MCF 10A (cell line): Measurements from ENCODE around the gene RBM15B. TPM values are rescaled to one million over a fixed set of nuclear protein-coding genes. Genes with fewer than 3 reads are reported as not detected.

Experiments
- BruUV-seq: library from RNA; stranded (reverse); fragments of 400-500 nt; replicated peaks from 2 replicates; lab custom pipeline; 2021; lab: Mats Ljungman, UMichigan
- CTCF ChIA-PET: fragments of 300-600 bp; sonication (Branson Sonifier 250); formaldehyde crosslinking; extraction: SDS; loops from one replicate; lab custom pipeline; 2021; ENCODE audit warnings: antibody characterized with exemption, inconsistent platforms; lab: Yijun Ruan, JAX
- POLR2A ChIA-PET: fragments of 300-600, 350-650 bp; sonication (Branson Sonifier 250); formaldehyde crosslinking; extraction: SDS; loops from one replicate; lab custom pipeline; 2020; ENCODE audit warnings: antibody characterized with exemption, inconsistent platforms; lab: Yijun Ruan, JAX
- DNase-seq: peaks from one replicate; pipeline ENCODE4 v3.0.0-alpha.2; 2018; ENCODE audit not compliant: unreplicated experiment
- H3K27ac Mint-ChIP-seq: one replicate; pipeline ENCODE4 v1.8.0; 2022; ENCODE audit warnings: mild to moderate bottlenecking, low read depth, mixed read lengths; ENCODE audit not compliant: unreplicated experiment
- H3K27me3 Mint-ChIP-seq: one replicate; pipeline ENCODE4 v1.8.0; 2022; ENCODE audit warnings: mixed read lengths; ENCODE audit not compliant: insufficient read depth, unreplicated experiment
- H3K36me3 Mint-ChIP-seq: one replicate; pipeline ENCODE4 v1.8.0; 2022; ENCODE audit warnings: mild to moderate bottlenecking, moderate library complexity, mixed read lengths; ENCODE audit not compliant: insufficient read depth, unreplicated experiment
- H3K4me1 Mint-ChIP-seq: one replicate; pipeline ENCODE4 v1.8.0; 2022; ENCODE audit warnings: mixed read lengths; ENCODE audit not compliant: insufficient read depth, unreplicated experiment
- H3K4me3 Mint-ChIP-seq: one replicate; pipeline ENCODE4 v1.8.0; 2022; ENCODE audit warnings: mild to moderate bottlenecking, moderate library complexity, mixed read lengths; ENCODE audit not compliant: unreplicated experiment
- H3K9me3 Mint-ChIP-seq: one replicate; pipeline ENCODE4 v1.8.0; 2022; ENCODE audit warnings: mixed read lengths; ENCODE audit not compliant: unreplicated experiment
- CTCF ChIP-seq: fragments of 200-600 bp; IDR thresholded peaks from one replicate; pipeline ENCODE4 v1.8.0; 2022; ENCODE audit warnings: antibody characterized with exemption, mild to moderate bottlenecking; ENCODE audit not compliant: unreplicated experiment
- intact Hi-C: fragments of 100-400 bp; cut with micrococcal nuclease; formaldehyde crosslinking; loops from 2 replicates; pipeline ENCODE4 v1.14.1; 2022
- total RNA-seq: library from RNA; stranded (reverse); gene quantifications from 2 replicates; pipeline ENCODE4 v1.2.3, GENCODE V29; 2022

RBM15B gene
- total RNA-seq, 1 experiment from 2014 or later, result 33.6 TPM

- ChIA-PET POLR2A (no interaction called here), CTCF (interaction anchor here (1.0 to 14.1 kb wide), 7 partner anchors 9 to 763 kb away, joined by 3 to 170 read pairs (median 7); no protein-coding TSS in a partner anchor)
- BruUV-seq, result no TSS peak
- H3K4me3 Mint-ChIP-seq, result no peak overlapping the region
- no peaks in the 10 kb centered on the region for H3K27me3 Mint-ChIP-seq
- no peak for DNase-seq
- no peak for TF ChIP-seq CTCF
- H3K9me3 Mint-ChIP-seq, result no peaks in the 10 kb centered on the region
- intact Hi-C loops, result no loop called here
- H3K4me1 Mint-ChIP-seq, result no peaks in the 10 kb centered on the region
- no peak overlapping the region for H3K27ac Mint-ChIP-seq
- no peaks in the 10 kb centered on the region for H3K36me3 Mint-ChIP-seq
Observed at GRCh38 chr3:51378065-51378464, 13.0 kb upstream of the RBM15B start.

GRCh38 chr3:51378726-51379125, 12.4 kb upstream of the RBM15B start:
- intact Hi-C loops, result no loop called here
- H3K4me1 Mint-ChIP-seq, result no peaks in the 10 kb centered on the region
- ChIA-PET POLR2A (interaction anchor here (1.3 kb wide), 1 partner anchor 759 kb away, joined by 3 read pairs; no protein-coding TSS in a partner anchor), CTCF (interaction anchor here (0.8 to 14.1 kb wide), 6 partner anchors 8 to 763 kb away, joined by 3 to 170 read pairs (median 12); no protein-coding TSS in a partner anchor)
- no TSS peak for BruUV-seq
- no peak for DNase-seq
- H3K27ac Mint-ChIP-seq, result peak overlapping the region; percentile 28
- no peaks in the 10 kb centered on the region for H3K27me3 Mint-ChIP-seq
- H3K36me3 Mint-ChIP-seq, result no peaks in the 10 kb centered on the region
- H3K4me3 Mint-ChIP-seq, result no peak overlapping the region
- TF ChIP-seq CTCF, result no peak
- H3K9me3 Mint-ChIP-seq, result no peaks in the 10 kb centered on the region

GRCh38 chr3:51379301-51379700, 11.8 kb upstream of the RBM15B start:
- Mint-ChIP-seq H3K4me1 (peaks cover 5% of the 10 kb centered on the region), H3K27me3 (no peaks in the 10 kb centered on the region), H3K9me3 (no peaks in the 10 kb centered on the region), H3K36me3 (no peaks in the 10 kb centered on the region), H3K27ac (peak overlapping the region; percentile 28), H3K4me3 (no peak overlapping the region)
- no TSS peak for BruUV-seq
- intact Hi-C loops, result no loop called here
- POLR2A ChIA-PET, result interaction anchor here (1.3 kb wide), 1 partner anchor 760 kb away, joined by 3 read pairs; no protein-coding TSS in a partner anchor
- CTCF ChIA-PET, result interaction anchor here (0.7 to 14.1 kb wide), 6 partner anchors 9 to 764 kb away, joined by 3 to 170 read pairs (median 7); no protein-coding TSS in a partner anchor
- no peak for TF ChIP-seq CTCF
- no peak for DNase-seq

- no peak for TF ChIP-seq CTCF
- intact Hi-C loops, result no loop called here
- CTCF ChIA-PET, result interaction anchor here (0.7 to 14.1 kb wide), 9 partner anchors 8 to 808 kb away, joined by 3 to 170 read pairs (median 5); no protein-coding TSS in a partner anchor
- peak overlapping the region; percentile 28 for H3K27ac Mint-ChIP-seq
- peaks cover 5% of the 10 kb centered on the region for H3K4me1 Mint-ChIP-seq
- no TSS peak for BruUV-seq
- POLR2A ChIA-PET, result interaction anchor here (0.9 to 1.3 kb wide), 2 partner anchors 761 to 768 kb away, joined by 3 read pairs; partner anchors contain the start of gene CISH
- no peaks in the 10 kb centered on the region for H3K27me3 Mint-ChIP-seq
- H3K9me3 Mint-ChIP-seq, result no peaks in the 10 kb centered on the region
- H3K36me3 Mint-ChIP-seq, result no peaks in the 10 kb centered on the region
- H3K4me3 Mint-ChIP-seq, result no peak overlapping the region
- DNase-seq, result no peak
Observed at GRCh38 chr3:51379746-51380455, 11.2 kb upstream of the RBM15B start.
